Right lobe of liver (tissue), 6 donors: ENCODE results near the gene ATP6V0D1. TPM values are rescaled to one million over a fixed set of nuclear protein-coding genes. Genes with fewer than 3 reads are reported as not detected.

Experiments
- ATAC-seq, 4 donors: fragments of 200-7000 bp; cut with Tn5 transposase; one replicate each; pipeline ENCODE4 v1.9.1; 2020; ENCODE audit warnings: mild to moderate bottlenecking in 4 of 4, moderate library complexity in 4 of 4
- DNase-seq, 3 donors: peaks; one replicate each; pipeline ENCODE4 v3.0.0-alpha.2; 2020
- H3K27ac ChIP-seq, 3 donors: fragments of 200-600 bp; one replicate each; pipeline ENCODE4 v1.8.0; 2022
- H3K27me3 ChIP-seq, 2 donors: fragments of 200-600 bp; one replicate each; pipeline ENCODE4 v1.8.0; 2022
- H3K36me3 ChIP-seq, 4 donors: fragments of 200-600 bp; sonication (generic) in 1 of 4; one replicate each; pipeline versions ENCODE4 v1.5.1 to v1.8.0; 2017 to 2022; ENCODE audit warnings: control low read depth in 1 of 4
- H3K4me1 ChIP-seq, 4 donors: fragments of 200-600 bp; sonication (generic) in 1 of 4; one replicate each; pipeline versions ENCODE4 v1.5.1 to v1.8.0; 2017 to 2022; ENCODE audit warnings: control low read depth in 1 of 4
- H3K4me3 ChIP-seq, 3 donors: fragments of 200-600 bp; one replicate each; pipeline ENCODE4 v1.8.0; 2022
- H3K9me3 ChIP-seq, 4 donors: fragments of 200-600 bp; sonication (generic) in 1 of 4; one replicate each; pipeline versions ENCODE4 v1.5.1 to v1.8.0; 2017 to 2022; ENCODE audit warnings: control low read depth in 1 of 4
- POLR2A ChIP-seq: fragments of 450-650 bp; IDR thresholded peaks from one replicate; pipeline ENCODE4 v1.6.1; 2017; ENCODE audit warnings: antibody characterized with exemption, mild to moderate bottlenecking
- WGBS: methylation state at CpG from one replicate; pipeline ENCODE4 v1.1.6; 2018; ENCODE audit warnings: low coverage, low lambda C conversion rate; ENCODE audit not compliant: insufficient coverage; ENCODE audit errors: missing lambda C conversion rate; 5-methylcytosine and 5-hydroxymethylcytosine counted together
- intact Hi-C, 2 donors: fragments of 100-400 bp; cut with DNase I; formaldehyde crosslinking; loops; one replicate each; pipeline versions ENCODE4 v1.11.2 to v1.14.1; 2022
- total RNA-seq, 6 experiments: library from RNA; depleted of rRNA in 2 of 6; stranded (reverse); fragments of >200 nt in 2 of 6; fragmentation: NEBNext Ultra II Directional in 3 of 6; extraction: Animal tissue kit (Norgen Biotek cat#: 25700) in 3 of 6; gene quantifications; one replicate each; pipeline versions ENCODE4 v1.1.0 to v1.2.4, GENCODE V29; 2016 to 2023
- TF ChIP-seq, protein P1 (sequence below), 4 donors: fragments of 200-600 bp in 3 of 4; fragments of 450-650 bp in 1 of 4; IDR thresholded peaks; one replicate each; pipeline versions ENCODE4 v1.5.1 to v1.8.0; 2016 to 2022; ENCODE audit warnings: antibody characterized with exemption in 4 of 4, mild to moderate bottlenecking in 2 of 4
- donor health status: DM: no; HTN: yes; CAD: no.
- donor health status: DM: no; HTN: no; CAD: no.
- donor health status: DM: no; HTN: no; CAD: no.
- donor health status: DM: no; HTN: yes; CAD: no.
- donor health status: DM: no; HTN: yes; CAD: no.

Gene ATP6V0D1
- total RNA-seq, 6 experiments from 2014 or later, result 33.6 to 84.6 (median 47.0) TPM

DNA sequence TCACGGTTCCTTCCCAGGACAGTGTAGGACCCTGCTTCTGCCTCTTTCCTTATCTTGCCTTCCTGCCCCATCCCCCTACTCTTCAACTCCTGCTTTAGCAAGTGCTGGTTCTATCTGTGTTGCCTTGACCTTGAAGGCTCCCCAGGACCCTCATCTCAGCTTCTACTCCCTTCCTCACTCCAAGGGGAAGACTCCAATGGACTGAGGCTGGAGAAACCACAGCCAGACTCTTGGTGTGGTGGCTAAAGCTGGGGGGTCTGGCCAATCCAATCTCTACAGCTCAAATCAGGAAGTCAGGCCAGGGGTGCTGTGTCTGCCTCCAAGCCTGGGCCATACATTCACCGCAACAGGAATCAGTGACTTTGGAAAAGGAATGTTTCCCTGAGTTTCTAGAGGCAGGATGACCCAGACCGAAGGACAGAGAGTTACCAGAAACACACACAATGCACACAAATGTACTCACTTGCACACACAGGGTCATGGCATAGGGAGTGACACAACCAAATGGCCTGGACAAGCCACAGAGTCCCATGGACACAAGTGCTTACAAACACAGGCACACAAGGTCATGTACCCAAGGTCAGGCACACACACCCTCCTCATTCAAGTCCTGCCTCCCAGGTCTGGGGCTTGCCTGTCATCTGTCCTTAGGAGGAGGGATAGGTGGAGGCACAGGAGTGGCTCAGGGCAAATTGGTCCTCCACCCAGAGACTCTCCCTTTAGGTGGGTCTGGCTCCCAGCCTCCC is 51.7 kb downstream of the ATP6V0D1 start:
- Histone ChIP-seq H3K9me3 (no peaks in the 10 kb centered on the region), H3K27me3 (no peaks in the 10 kb centered on the region), H3K4me3 (no peak overlapping the region), H3K36me3 (no peaks in the 10 kb centered on the region), H3K4me1 (peaks cover 0 to 34% (median 13%) of the 10 kb centered on the region in 4 donors), H3K27ac (no peak overlapping the region)
- ATAC-seq, result peak in 1 of 4 donors; percentile 3
- WGBS, result 100% methylated on average over 1 of the region's 3 CpGs
- intact Hi-C loops, result loop anchor here (2.0 to 10.0 kb wide), 2 partner anchors 36 to 56 kb away; partner anchors contain the start of genes AGRP (in 1 of the 2) and ATP6V0D1 (in 1 of the 2)
- TF ChIP-seq, protein P1, sequence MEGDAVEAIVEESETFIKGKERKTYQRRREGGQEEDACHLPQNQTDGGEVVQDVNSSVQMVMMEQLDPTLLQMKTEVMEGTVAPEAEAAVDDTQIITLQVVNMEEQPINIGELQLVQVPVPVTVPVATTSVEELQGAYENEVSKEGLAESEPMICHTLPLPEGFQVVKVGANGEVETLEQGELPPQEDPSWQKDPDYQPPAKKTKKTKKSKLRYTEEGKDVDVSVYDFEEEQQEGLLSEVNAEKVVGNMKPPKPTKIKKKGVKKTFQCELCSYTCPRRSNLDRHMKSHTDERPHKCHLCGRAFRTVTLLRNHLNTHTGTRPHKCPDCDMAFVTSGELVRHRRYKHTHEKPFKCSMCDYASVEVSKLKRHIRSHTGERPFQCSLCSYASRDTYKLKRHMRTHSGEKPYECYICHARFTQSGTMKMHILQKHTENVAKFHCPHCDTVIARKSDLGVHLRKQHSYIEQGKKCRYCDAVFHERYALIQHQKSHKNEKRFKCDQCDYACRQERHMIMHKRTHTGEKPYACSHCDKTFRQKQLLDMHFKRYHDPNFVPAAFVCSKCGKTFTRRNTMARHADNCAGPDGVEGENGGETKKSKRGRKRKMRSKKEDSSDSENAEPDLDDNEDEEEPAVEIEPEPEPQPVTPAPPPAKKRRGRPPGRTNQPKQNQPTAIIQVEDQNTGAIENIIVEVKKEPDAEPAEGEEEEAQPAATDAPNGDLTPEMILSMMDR (IDR thresholded peaks at IDR 0.05), result no peak
- TF ChIP-seq POLR2A, result no peak
- no peak for DNase-seq

DNA sequence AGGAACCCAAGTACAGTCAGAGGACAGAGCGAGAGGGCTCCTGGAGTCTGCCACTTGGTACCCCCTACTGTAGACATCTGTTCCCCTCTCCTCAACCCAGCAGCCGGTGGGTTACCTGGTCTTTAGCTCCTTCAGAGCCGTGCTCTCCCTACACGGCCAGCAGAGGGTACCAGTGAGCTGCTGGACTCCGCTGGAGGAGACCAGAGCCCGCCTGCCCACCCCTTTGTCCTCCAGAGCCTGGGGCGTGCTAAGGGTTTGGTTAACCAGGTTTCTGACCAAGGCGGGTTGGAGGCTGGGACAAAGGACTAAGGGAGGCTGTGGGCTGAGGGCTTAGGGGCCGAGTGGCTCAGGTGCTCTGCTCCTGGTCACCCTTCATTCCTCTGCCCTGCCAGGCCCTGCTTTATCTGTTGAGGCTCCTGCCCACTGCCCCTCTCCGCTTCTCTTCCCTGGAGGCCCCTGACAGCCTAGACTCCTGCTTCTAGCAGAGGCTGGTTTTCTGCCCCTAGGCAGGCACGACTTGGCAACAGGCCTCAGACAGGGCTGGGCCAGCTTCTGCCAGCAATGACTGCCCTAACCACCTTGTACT is 52.7 kb downstream of the ATP6V0D1 start:
- ATAC-seq (peak; percentile 59 to 74 (median 68)), DNase-seq (peak; percentile 75 to 77 (median 77))
- TF ChIP-seq POLR2A, result no peak
- TF ChIP-seq, protein P1 (IDR thresholded peaks at IDR 0.05), result peak; percentile 83 to 94 (median 88)
- intact Hi-C loops, result loop anchor here (2.0 to 10.0 kb wide), 2 partner anchors 37 to 57 kb away; partner anchors contain the start of genes AGRP (in 1 of the 2) and ATP6V0D1 (in 1 of the 2)
- no peaks in the 10 kb centered on the region for H3K36me3 ChIP-seq
- no peaks in the 10 kb centered on the region for H3K27me3 ChIP-seq
- no peak overlapping the region for H3K4me3 ChIP-seq
- no peak overlapping the region for H3K27ac ChIP-seq
- H3K4me1 ChIP-seq, result peaks cover 0 to 34% (median 13%) of the 10 kb centered on the region in 4 donors
- WGBS, result 37% methylated on average over 3 of the region's 11 CpGs
- H3K9me3 ChIP-seq, result no peaks in the 10 kb centered on the region

DNA sequence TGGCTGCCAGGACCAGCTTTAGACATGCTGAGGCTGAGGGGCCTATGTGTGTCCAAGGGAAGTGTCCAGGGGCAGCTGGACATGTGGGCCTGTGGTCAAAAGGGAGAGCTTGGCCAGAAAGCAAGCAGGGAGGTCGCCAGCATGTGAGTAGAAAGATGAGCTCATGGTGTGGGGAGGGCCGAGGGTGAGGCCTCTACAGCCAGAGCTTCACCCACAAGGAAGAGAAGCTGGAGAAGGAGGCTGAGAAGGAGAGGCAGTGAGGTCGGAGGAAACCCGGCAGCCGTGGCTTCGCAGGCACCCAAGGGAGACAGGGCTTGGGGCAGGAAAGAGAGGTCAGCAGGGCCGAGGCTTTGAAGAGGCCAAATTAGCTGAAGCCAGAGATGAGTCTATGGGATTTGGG is 54.0 kb downstream of the ATP6V0D1 start:
- no peak for TF ChIP-seq POLR2A
- TF ChIP-seq, protein P1 (IDR thresholded peaks at IDR 0.05), result no peak
- Histone ChIP-seq H3K36me3 (no peaks in the 10 kb centered on the region), H3K27ac (no peak overlapping the region), H3K4me1 (peaks cover 0 to 30% (median 11%) of the 10 kb centered on the region in 4 donors), H3K9me3 (no peaks in the 10 kb centered on the region), H3K4me3 (no peak overlapping the region), H3K27me3 (no peaks in the 10 kb centered on the region)
- intact Hi-C loops, result loop anchor here in 1 of 2 donors (10.0 kb wide), 1 partner anchor 58 kb away; the partner anchor contains the start of genes AGRP and ATP6V0D1
- ATAC-seq (no peak), DNase-seq (no peak)
- WGBS, result 46% methylated on average over 4 of the region's 7 CpGs

DNA sequence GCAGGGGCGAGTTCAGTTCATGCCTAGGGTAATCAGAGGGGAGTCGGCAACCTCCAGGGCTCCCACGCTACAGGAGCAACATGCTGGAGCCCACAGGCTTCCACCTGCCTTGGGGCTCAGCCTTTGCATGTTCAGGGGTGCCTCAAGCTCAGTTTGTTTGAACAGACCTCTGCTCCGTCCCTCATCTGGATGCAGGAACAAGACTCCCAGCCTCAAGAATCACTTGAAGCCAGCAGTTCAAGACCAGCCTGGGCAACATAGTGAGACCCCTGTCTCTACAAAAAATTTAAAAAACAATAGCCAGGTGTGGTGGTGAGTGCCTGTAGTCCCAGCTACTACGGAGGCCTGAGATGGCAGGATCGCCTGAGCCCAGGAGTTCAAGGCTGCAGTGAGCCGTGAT is 54.9 kb downstream of the ATP6V0D1 start:
- no peak for TF ChIP-seq POLR2A
- TF ChIP-seq, protein P1 (IDR thresholded peaks at IDR 0.05), result no peak
- peaks cover 0 to 23% (median 8%) of the 10 kb centered on the region in 4 donors for H3K4me1 ChIP-seq
- no peak overlapping the region for H3K4me3 ChIP-seq
- H3K9me3 ChIP-seq, result no peaks in the 10 kb centered on the region
- 58% methylated on average over 4 of the region's 7 CpGs for WGBS
- no peaks in the 10 kb centered on the region for H3K27me3 ChIP-seq
- no peak overlapping the region for H3K27ac ChIP-seq
- DNase-seq (no peak), ATAC-seq (no peak)
- H3K36me3 ChIP-seq, result no peaks in the 10 kb centered on the region
- intact Hi-C loops, result loop anchor here in 1 of 2 donors (10.0 kb wide), 1 partner anchor 59 kb away; the partner anchor contains the start of genes AGRP and ATP6V0D1
